HepG2 (cell line): Measurements from ENCODE around the gene OR1J1. TPM values are rescaled to one million over a fixed set of nuclear protein-coding genes. Genes with fewer than 3 reads are reported as not detected.

Source experiments
- ATAC-seq: fragments of 200-7000 bp; cut with Tn5 transposase; 3 replicates; pipeline ENCODE4 v1.9.1; 2020; ENCODE audit warnings: mild to moderate bottlenecking, moderate library complexity
- BruUV-seq: library from RNA; stranded (reverse); fragments of 400-500 nt; replicated peaks from 2 replicates; lab custom pipeline; 2021; lab: Mats Ljungman, UMichigan
- CTCF ChIA-PET: fragments of 300-600 bp; formaldehyde crosslinking; extraction: SDS; loops from one replicate; lab custom pipeline; 2021; ENCODE audit warnings: low total read pairs, inconsistent platforms, low intra/inter-chr PET ratio; lab: Yijun Ruan, JAX
- POLR2A ChIA-PET: fragments of 350-600 bp; sonication (Branson Sonifier 250); formaldehyde crosslinking; loops from one replicate; lab custom pipeline; 2020; ENCODE audit warnings: antibody characterized with exemption, inconsistent platforms; lab: Yijun Ruan, JAX
- DNase-seq: peaks from one replicate; pipeline ENCODE4 v3.0.0-alpha.2; 2015; ENCODE audit warnings: low spot score
- FAIRE-seq: peaks from 3 replicates; lab custom pipeline; 2011; peaks lifted over from hg19 to GRCh38; lab: Jason Lieb, UNC
- H2AFZ ChIP-seq: one replicate; pipeline ENCODE4 v1.6.1; 2011; ENCODE audit warnings: low read length, inconsistent platforms
- H3K27ac ChIP-seq: fragments of 300-600 bp; 3 replicates; pipeline ENCODE4 v1.8.0; 2011; ENCODE audit warnings: mixed run types, mild to moderate bottlenecking, mixed read lengths, low read length, inconsistent platforms; ENCODE audit not compliant: insufficient read depth; ENCODE audit errors: extremely low read length
- H3K27me3 ChIP-seq, 2 experiments: fragments of 200-600 bp in 1 of 2; 2 replicates in 1 of 2; 3 replicates in 1 of 2; pipeline versions ENCODE4 v1.6.0 to v1.8.0; 2011; ENCODE audit warnings: low read length in 2 of 2, mild to moderate bottlenecking in 2 of 2, moderate library complexity in 2 of 2, inconsistent platforms in 1 of 2; ENCODE audit not compliant: insufficient read depth in 2 of 2, control insufficient read depth in 1 of 2
- H3K36me3 ChIP-seq, 2 experiments: fragments of 200-600 bp in 1 of 2; replicated peaks in 1 of 2; 2 replicates in 1 of 2; 3 replicates in 1 of 2; pipeline versions ENCODE4 v1.5.1 to v1.8.0; 2011; ENCODE audit warnings: low read length in 2 of 2, inconsistent platforms in 1 of 2; ENCODE audit not compliant: insufficient read depth in 2 of 2, control insufficient read depth in 1 of 2
- H3K4me1 ChIP-seq: 2 replicates; pipeline ENCODE4 v1.5.1; 2012; ENCODE audit warnings: low read length, inconsistent platforms; ENCODE audit not compliant: insufficient read depth
- H3K4me2 ChIP-seq: 2 replicates; pipeline ENCODE4 v1.6.0; 2011; ENCODE audit warnings: low read depth, low read length, inconsistent platforms
- H3K4me3 ChIP-seq, 3 experiments: fragments of 200-600 bp in 1 of 3; sonication (generic), shearing (Covaris generic) in 1 of 3; replicated peaks in 1 of 3; 2 replicates each; pipeline ENCODE4 v1.5.1; 2011 to 2016; ENCODE audit warnings: low read length in 3 of 3, inconsistent platforms in 2 of 3, low read depth in 2 of 3, mild to moderate bottlenecking in 2 of 3, control low read depth in 1 of 3, mixed read lengths in 1 of 3; ENCODE audit not compliant: insufficient read depth in 1 of 3
- H3K79me2 ChIP-seq: one replicate; pipeline ENCODE4 v1.6.1; 2011; ENCODE audit warnings: low read length, inconsistent platforms; ENCODE audit not compliant: insufficient read depth
- H3K9ac ChIP-seq: 2 replicates; pipeline ENCODE4 v1.6.0; 2011; ENCODE audit warnings: mild to moderate bottlenecking, low read depth, low read length, inconsistent platforms; ENCODE audit not compliant: insufficient read depth
- H3K9me3 ChIP-seq: 2 replicates; pipeline ENCODE4 v1.5.1; 2012; ENCODE audit warnings: mild to moderate bottlenecking, low read length
- H4K20me1 ChIP-seq: 2 replicates; pipeline ENCODE4 v1.6.0; 2011; ENCODE audit warnings: inconsistent platforms, mild to moderate bottlenecking, low read length, moderate library complexity; ENCODE audit not compliant: insufficient read depth
- FOXM1 ChIP-seq: sonication (generic); formaldehyde crosslinking; IDR thresholded peaks from 2 replicates; pipeline ENCODE4 v1.5.0; 2020; ENCODE audit warnings: missing genetic modification reagents
- GMEB1 ChIP-seq: sonication (generic); formaldehyde crosslinking; IDR thresholded peaks from 2 replicates; pipeline ENCODE4 v1.5.1; 2020; ENCODE audit warnings: missing genetic modification reagents, mild to moderate bottlenecking, borderline replicate concordance
- HMG20A ChIP-seq: IDR thresholded peaks from 2 replicates; pipeline ENCODE4 v1.6.1; 2016; ENCODE audit warnings: borderline replicate concordance
- MAFF ChIP-seq: IDR thresholded peaks from 2 replicates; pipeline ENCODE4 v1.6.1; 2011; ENCODE audit warnings: low read depth, low read length, improper control_type of control experiment
- MAFK ChIP-seq, 2 experiments: IDR thresholded peaks in 1 of 2; conservative IDR thresholded peaks in 1 of 2; 2 replicates each; pipeline ENCODE4 v1.6.1; 2011; ENCODE audit warnings: improper control_type of control experiment in 2 of 2, low read length in 2 of 2
- MLLT10 ChIP-seq: sonication (generic); formaldehyde crosslinking; IDR thresholded peaks from 2 replicates; pipeline ENCODE4 v1.4.0; 2020; ENCODE audit warnings: missing genetic modification reagents
- PRDM4 ChIP-seq: sonication (generic); formaldehyde crosslinking; IDR thresholded peaks from 2 replicates; pipeline ENCODE4 v1.9.0; 2021; ENCODE audit warnings: missing genetic modification reagents, borderline replicate concordance
- ZNF580 ChIP-seq: IDR thresholded peaks from 2 replicates; pipeline ENCODE4 v1.6.1; 2016; ENCODE audit warnings: low read depth, borderline replicate concordance
- WGBS: methylation state at CpG from one replicate; pipeline ENCODE4 v1.1.6; 2017; ENCODE audit warnings: low lambda C conversion rate; 5-methylcytosine and 5-hydroxymethylcytosine counted together
- in situ Hi-C: cut with HindIII; loops from 2 replicates; pipeline ENCODE4 v1.10.0; 2017; ENCODE audit warnings: low pct_unique_long_range_greater_than_20kb; ENCODE audit not compliant: extremely low pct_ligation_motif_present
- intact Hi-C: fragments of 100-400 bp; cut with micrococcal nuclease; formaldehyde crosslinking; loops from one replicate; pipeline ENCODE4 v1.10.0; 2022; ENCODE audit not compliant: unreplicated experiment
- polyA plus RNA-seq, 8 experiments: library from polyadenylated mRNA; depleted of rRNA in 3 of 8; stranded (reverse) in 7 of 8; unstranded in 1 of 8; fragments of >200 nt; fragmentation: Illumina TruSeq in 4 of 8; extraction: Trizol in 4 of 8; gene quantifications; 2 replicates each; pipeline versions ENCODE4 v1.2.1 to v1.2.3, GENCODE V29; 2011 to 2016; ENCODE audit warnings: low read depth in 4 of 8, missing spikeins in 1 of 8, mixed read lengths in 1 of 8; ENCODE audit not compliant: insufficient read depth in 1 of 8
- total RNA-seq, 5 experiments: library from RNA; depleted of rRNA; stranded (reverse); fragments of >200 nt; fragmentation: Illumina TruSeq; extraction: Trizol; gene quantifications; 2 replicates each; pipeline ENCODE4 v1.2.3, GENCODE V29; 2016; ENCODE audit warnings: low read depth in 1 of 5

The OR1J1 gene
- total and polyA plus RNA-seq, 2 of the 13 experiments (the other 11 are each of a cell fraction or from before 2014, with no cell fraction given): not detected

DNA sequence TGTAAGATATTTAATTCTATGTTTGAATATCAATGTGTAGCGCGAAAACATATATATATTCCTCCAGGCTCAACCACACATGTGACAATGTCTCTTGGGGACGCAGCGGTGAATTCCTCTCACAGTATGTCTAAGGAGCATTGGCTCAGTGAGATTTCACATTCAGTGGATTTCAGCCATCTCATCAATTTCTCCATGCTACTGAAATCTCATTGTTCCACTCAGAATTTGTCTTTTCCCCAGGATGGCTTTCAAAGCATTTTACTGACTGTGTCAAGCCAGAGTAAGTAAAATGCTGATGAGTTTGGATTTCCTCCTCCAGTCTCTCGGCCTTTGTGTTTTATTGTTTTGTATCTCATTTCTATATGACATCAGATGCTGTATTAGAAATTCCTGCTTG is 1.3 kb upstream of the OR1J1 start (continued):
- TF ChIP-seq GMEB1 (CRISPR knock-in tag) (no peak), HMG20A (CRISPR knock-in tag) (no peak), FOXM1 (CRISPR knock-in tag) (no peak)

GRCh38 chr9:122477346-122477745 is 380 bp downstream of the OR1J1 start:
- FAIRE-seq: no peak
- Histone ChIP-seq H4K20me1 (no peaks in the 10 kb centered on the region), H3K4me2 (no peak overlapping the region), H3K9ac (no peak overlapping the region), H3K36me3 (no peaks in the 10 kb centered on the region), H3K79me2 (no peaks in the 10 kb centered on the region), H3K9me3 (no peaks in the 10 kb centered on the region), H3K4me3 (no peak overlapping the region), H3K27me3 (no peaks in the 10 kb centered on the region), H3K27ac (no peak overlapping the region), H2AFZ (no peak overlapping the region), H3K4me1 (no peaks in the 10 kb centered on the region)
- DNase-seq: no peak
- BruUV-seq: no TSS peak
- CTCF ChIA-PET: no interaction called here
- peak; percentile 94 to 95 for TF ChIP-seq MAFK (conservative IDR thresholded peaks at IDR 0.05 in 1 of 2, IDR thresholded peaks at IDR 0.05 in 1 of 2; ENCODE audit: low read length in 2 of 2)
- no peak for TF ChIP-seq PRDM4
- no peak for TF ChIP-seq MLLT10 (CRISPR knock-in tag)
- no peak for TF ChIP-seq ZNF580
- TF ChIP-seq MAFF: peak; percentile 95
- in situ Hi-C loops: no loop called here
- ATAC-seq: no peak
- intact Hi-C loops: no loop called here
- POLR2A ChIA-PET: no interaction called here
- 65% methylated on average over 3 of the region's 3 CpGs for WGBS
